GM08714 (cell line): ENCODE measurements around the gene THAP5.

Source experiments
- H3K4me3 ChIP-seq: fragments of 200-500 bp; sonication (Bioruptor generic); 2 replicates; pipeline ENCODE4 v1.5.1; 2014; ENCODE audit warnings: mild to moderate bottlenecking, low read length, inconsistent platforms
- ZNF274 ChIP-seq: IDR thresholded peaks from 2 replicates; pipeline ENCODE4 v1.6.1; 2012; ENCODE audit warnings: mild to moderate bottlenecking, low read depth, low read length

The THAP5 gene

DNA sequence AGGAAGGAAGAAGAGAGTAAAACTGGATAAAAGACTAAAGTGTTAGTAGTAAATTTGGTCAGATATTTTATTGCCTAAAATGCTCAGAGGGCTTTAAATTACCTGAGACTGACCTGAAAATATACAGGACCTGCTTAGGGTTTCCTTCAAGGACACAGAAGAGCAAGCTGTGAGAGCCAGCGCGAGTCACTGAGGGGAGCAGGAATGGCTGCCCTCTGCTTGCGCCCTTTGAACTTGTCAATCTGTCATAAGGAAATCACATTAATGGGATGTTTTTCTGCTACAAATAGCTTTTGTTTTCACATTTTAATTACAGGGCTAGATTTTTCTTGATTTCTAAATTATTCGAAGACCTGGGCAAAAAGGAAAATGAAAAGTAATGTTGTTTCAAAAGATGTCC lies 27.1 kb upstream of the THAP5 start:
- TF ChIP-seq ZNF274: no peak
- H3K4me3 ChIP-seq: no peak overlapping the region

DNA sequence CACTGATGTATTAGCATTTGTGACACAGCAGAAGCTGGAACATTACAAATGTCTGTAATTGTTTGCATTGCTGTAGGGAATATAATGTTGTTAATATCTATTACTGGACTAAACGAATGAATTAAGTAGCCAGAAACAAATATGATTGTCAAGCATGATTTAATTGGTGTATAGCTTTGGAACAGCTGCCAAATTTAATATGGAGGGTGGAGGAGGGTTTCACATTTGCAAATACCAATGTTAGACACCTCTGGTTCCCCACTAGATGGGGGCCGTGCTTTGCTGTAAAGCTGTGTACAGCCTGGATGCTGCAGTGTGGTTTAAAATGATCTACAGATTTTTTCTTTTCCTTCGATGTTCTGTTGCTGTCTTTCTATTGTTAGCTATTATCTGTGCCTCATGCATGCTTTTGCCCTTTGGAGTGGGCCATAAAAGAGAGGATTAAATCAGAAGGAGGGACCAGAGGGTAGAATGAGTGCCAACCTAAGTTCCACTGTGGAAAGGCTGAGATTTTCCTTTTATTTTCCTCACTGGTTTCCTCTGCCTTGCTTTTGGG lies 23.2 kb upstream of the THAP5 start:
- no peak overlapping the region for H3K4me3 ChIP-seq
- TF ChIP-seq ZNF274: no peak

DNA sequence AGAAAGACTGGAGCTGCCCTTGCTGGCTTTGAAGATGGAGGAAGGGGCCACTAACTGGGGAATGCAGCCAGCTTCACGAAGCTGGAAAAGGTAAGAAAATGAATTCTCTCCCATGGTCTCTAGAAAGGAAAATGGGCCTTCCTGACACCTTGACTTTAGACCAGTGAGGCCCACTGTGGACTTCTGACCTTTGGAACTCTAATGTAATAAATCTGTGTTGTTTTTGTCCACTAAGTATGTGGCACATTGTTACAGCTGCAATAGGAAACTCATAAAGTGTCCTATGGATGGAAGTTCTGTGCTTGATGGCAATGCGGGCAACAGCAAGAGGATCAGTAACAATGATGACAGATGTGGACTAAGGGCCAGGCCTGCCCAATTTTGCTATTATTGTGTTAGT lies 21.1 kb upstream of the THAP5 start:
- no peak overlapping the region for H3K4me3 ChIP-seq
- TF ChIP-seq ZNF274: no peak

DNA sequence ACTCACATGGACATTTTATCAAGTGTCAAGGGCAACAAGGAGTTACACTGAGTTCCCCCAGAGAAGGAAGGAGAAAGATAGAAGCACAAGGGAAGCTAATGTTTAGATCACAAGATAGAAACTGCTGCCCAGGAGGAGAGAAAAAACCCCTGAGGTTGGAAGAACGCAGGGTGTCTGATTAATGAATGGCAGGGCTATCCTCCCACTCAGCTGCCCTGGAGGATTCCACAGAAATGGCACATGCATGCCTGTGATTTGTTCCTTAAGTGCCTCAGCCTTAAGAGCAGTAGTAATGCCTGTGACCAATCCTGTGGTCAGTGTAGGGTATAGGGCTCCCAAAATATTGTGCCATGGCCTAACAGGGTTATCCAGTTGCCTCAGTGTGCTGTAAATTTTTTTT lies 20.4 kb upstream of the THAP5 start:
- TF ChIP-seq ZNF274: no peak

DNA sequence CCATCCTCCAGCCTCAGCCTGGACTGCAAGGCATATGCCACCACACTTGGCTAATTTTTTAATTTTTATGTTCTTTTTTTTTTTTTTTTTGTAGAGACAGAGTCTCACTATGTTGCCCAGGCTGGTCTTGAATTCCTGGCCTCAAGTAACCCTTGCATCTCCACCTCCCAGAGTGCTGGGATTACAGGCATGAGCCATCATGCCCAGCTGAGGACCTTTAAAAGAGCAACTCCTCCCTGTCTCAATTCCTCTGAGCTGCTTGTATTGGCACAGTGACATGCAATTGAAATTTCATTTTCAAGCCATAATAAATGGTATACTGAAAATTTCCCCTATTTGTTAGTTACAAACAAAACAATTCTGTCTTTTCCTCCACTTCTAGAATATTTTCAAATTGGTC lies 19.7 kb upstream of the THAP5 start:
- no peak overlapping the region for H3K4me3 ChIP-seq
- no peak for TF ChIP-seq ZNF274

More for the DNA sequence above, 20.4 kb upstream of the THAP5 start:
- no peak overlapping the region for H3K4me3 ChIP-seq

DNA sequence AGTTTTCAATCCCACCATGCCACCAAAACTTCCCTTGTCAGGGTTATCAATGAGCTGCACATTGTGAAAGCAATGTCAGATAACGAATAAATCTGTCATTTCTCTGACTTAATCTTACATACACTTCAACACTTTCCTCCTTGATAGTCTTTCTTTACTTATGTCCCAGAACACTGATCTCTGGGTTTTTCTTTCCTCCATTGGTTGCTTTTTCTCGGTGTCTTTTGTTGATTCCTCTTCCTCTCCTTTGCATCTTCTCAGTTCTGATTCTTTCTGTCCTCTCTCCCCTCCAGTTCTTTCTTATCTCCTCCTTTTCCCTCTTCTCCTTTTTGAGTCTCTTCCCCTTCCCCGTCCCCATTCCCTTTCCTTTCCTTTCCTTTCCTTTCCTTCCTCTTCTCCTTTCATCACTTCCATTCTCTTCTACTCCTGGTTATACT lies 16.8 kb upstream of the THAP5 start:
- no peak for TF ChIP-seq ZNF274
- no peak overlapping the region for H3K4me3 ChIP-seq

DNA sequence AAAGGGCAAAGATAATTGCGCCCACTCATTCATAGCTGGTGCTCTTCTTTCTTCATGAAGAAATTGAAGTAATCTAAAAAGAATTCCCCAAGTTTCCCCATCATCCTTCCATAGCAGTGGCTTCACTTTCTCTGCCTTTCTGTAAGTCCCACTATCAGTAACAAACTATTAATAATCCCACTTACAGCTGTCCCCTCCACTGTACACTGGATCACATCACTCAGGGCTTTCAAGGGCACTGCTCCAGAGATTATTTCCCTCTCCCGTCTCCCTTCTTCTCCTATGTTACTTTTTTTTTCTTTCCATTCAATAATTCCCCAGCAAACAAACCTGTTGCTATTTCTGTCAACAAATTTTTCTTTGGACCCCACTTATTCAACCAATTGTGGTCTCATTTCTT lies 16.3 kb upstream of the THAP5 start:
- no peak overlapping the region for H3K4me3 ChIP-seq
- no peak for TF ChIP-seq ZNF274

DNA sequence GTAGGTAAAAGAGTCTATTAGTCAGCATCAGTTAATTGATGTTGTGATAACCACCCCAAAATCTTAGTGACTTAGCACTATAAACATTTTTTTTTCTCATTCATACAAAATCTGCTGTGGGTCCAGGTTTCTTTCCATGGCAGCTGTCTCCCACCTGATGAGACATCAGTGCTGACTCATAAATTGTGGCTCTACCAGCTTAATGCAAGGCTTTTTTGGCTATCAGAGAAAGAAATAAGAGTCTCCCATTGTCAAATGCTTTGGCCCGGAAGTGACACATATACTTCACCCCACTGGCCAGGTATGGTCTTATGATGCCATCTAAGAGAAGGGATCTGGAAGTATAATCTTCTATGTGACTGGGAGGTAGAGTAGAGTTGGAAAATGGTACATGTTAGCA lies 14.7 kb upstream of the THAP5 start:
- H3K4me3 ChIP-seq: no peak overlapping the region
- no peak for TF ChIP-seq ZNF274

DNA sequence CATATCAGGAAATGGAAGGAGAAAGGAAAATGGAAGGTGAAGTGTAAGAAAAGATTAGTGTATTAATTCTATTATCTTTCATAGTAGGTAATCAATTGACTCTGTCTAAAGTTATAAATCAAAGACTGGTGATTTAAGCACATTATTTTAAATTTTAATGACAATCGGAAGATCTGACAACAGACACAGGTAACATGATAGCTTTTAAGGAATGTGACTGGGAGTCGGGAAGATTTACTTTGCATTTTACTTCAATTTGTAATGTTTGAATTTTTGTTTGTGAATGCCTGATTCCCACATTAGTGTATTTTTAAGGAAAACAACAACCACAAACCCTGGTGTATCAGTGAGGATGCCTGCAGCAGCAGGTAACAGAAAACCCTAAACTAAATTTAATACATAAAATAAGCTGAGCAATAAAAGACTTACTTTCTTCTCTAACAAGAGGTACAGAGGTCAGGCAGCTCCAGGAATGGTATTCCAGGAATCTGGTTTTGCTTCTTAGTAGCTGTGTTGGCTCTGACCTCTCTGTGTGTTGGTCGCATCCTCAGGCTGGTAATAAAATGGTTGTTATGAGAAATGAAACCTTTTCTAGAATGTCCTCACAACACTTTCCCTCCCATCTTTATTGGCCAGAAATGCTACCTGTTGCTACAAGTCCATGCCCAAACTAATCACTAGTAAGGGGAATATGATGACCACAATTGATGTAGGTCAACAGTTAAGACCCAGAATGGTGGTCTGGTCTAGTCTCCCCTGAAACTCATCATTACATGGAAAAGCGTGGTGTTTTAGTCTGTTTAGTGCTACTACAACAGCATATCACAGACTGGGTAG lies 12.4 kb upstream of the THAP5 start:
- TF ChIP-seq ZNF274: no peak

DNA sequence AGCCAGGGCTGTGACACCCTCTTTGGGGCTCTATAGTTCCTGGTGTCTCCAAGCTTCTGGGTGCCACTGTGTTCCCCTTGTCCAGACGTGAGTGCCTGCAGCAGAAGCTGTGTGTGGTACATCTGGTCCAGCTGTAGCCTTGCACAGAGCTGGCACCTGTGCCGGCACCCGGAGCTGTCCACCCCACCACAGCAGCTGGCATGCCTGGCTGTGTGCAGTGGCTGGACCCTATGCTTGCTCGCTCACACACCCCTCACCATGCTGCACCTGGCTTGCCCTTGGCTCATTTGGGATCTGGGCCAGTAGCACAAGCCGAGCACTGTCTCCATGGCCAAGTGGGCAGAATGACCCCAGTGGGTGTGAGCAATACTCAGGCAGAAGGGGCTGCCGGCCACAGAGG lies 10.8 kb upstream of the THAP5 start:
- TF ChIP-seq ZNF274: no peak
- no peak overlapping the region for H3K4me3 ChIP-seq

More for the DNA sequence above, 12.4 kb upstream of the THAP5 start:
- no peak overlapping the region for H3K4me3 ChIP-seq

DNA sequence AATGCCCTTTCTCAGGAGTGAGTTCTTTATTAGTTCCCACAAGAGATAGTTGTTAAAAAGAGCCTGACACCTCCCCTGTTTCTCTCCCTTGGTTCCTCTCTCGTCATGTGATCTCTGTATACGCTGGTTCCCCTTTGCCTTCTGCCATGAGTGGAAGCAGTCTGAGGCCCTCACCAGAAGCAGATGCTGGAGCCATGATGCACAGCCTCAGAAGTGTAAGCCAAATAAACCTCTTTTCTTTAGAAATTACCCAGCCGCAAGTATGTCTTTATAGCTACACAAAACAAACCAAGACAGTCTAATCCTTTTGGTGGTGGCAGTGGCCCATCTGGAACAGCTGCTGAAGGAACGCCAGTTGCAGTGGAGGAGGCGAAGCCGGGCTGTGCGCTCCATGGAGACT lies 9.4 kb upstream of the THAP5 start:
- no peak overlapping the region for H3K4me3 ChIP-seq

DNA sequence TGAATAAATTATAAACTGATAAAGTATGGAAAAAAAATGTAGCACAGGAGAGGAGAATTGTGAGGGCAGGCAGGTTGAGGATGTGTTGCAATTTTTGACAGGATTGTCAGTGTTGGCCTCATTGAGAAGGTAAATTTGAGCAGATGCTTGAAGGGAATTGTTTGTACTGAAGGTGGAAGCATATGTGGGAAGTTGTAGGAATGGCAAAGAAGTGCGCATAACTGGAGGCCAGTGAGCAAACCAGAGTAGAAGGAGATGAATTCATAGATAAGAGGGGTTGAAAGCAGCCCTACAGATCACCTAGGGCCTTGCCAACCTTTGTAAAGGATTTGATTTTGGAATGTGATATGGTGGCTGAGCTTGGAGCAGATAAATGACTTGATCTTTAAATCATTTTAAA lies 6.6 kb upstream of the THAP5 start:
- no peak for TF ChIP-seq ZNF274
- no peak overlapping the region for H3K4me3 ChIP-seq

More for the DNA sequence above, 9.4 kb upstream of the THAP5 start:
- TF ChIP-seq ZNF274: no peak

DNA sequence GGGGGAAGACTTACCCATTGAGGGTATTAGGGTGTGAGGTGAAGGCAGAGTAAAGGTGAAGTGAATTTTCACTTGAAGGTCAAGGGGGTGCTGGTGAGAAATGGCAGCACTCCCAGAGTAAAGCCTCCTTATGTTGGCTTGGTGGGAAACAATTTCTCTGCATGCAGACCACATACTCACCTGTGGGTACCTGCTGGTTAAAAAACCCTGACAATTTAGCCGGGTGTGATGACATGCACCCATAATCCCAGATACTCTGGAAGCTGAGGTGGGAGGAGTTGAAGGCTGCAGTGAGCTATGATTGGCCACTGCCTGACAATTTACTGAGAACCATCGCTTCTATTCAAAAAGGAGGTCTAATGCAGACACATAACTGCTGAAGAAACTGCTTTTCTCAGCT lies 5.7 kb upstream of the THAP5 start:
- no peak for TF ChIP-seq ZNF274
- H3K4me3 ChIP-seq: no peak overlapping the region

DNA sequence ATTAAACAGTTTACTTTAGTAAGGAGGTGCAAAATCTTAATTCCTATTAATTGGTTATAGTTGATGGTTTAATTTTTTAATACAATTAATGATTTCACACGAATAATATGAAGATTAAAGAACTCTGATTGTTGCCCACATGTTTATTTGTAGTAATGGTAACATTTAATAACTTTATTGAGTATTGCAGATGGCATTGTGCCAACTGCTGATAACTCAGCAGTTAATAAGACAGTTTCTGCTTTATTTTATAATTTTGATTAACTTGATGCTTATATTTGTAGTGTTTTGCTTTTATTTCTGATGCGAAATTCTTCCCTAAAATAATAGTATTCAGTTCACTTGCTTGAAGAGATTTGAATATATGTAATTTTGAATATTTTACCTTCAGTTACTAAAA lies 3.0 kb upstream of the THAP5 start:
- H3K4me3 ChIP-seq: no peak overlapping the region
- TF ChIP-seq ZNF274: no peak

DNA sequence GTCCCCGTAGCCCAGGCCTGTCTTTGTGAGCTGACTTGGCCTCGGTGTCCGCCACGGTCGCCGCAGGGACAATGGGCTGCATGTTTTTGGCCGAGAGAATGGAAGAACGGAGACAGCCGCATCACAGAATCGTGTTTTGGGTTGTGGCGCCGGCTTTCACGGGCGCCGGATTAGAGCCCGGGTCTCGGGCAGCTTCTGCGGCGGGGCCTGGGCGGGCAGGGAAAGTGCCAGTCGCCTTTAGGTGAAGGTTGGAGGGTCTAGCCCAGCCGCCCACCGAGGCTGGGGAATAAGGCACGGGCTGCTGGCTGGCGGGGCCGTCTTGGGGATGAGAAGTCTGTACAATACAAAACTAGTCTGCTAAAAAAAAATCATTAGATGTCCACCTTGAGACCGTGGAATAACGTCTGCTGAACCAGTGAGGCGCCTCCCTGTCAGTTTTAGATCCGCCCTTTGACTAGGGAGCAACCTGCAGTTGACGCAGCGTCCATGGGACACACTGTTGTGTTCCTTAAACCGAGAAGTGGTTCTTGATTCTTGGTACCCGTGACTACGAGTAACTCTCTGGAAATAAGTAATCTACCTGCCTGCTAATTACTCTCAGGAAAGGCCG lies 745 bp upstream of the THAP5 start:
- peak overlapping the region; percentile 69 for H3K4me3 ChIP-seq

More for the DNA sequence above, 745 bp upstream of the THAP5 start:
- TF ChIP-seq ZNF274: no peak
